Renal cortex interstitium (tissue), 11 donors: Measurements from ENCODE around the gene RASSF10. TPM values are rescaled to one million over a fixed set of nuclear protein-coding genes. Genes with fewer than 3 reads are reported as not detected.

ENCODE experiments used
- DNase-seq, 11 donors: peaks; one replicate each; pipeline ENCODE4 v3.0.0-alpha.2; 2013; ENCODE audit warnings: low read depth in 9 of 11, low spot score in 4 of 11; ENCODE audit errors: extremely low read depth in 1 of 11
- polyA plus RNA-seq, 3 donors: library from polyadenylated mRNA; unstranded; fragments of 120-200 nt; gene quantifications; one replicate each; pipeline ENCODE4 v1.2.1, GENCODE V29; 2013; ENCODE audit not compliant: insufficient read length in 3 of 3

RASSF10 gene
- polyA plus RNA-seq, 3 donors, result 23.2 to 31.5 (median 24.0) TPM

DNA sequence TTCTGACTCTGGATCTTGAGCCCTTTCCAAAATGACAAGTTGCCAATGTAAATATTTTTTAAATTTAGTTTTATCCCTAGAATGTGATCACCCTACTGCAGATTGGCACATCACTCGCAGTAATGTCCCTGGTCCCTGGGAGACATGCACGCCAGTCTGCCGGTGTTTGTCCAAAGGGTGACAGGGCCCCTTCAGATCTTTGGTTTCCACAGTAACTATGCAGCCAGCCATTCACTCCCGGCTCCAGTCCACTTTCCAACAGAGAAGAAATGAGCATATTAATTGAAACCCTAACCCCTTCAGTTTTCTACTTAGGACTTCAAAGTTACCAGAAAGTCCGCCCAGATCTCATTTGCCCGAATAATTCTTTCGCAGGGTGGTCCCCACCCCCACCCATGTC lies 25.8 kb upstream of the RASSF10 start:
- DNase-seq, result peak in 1 of 11 donors; percentile 24

DNA sequence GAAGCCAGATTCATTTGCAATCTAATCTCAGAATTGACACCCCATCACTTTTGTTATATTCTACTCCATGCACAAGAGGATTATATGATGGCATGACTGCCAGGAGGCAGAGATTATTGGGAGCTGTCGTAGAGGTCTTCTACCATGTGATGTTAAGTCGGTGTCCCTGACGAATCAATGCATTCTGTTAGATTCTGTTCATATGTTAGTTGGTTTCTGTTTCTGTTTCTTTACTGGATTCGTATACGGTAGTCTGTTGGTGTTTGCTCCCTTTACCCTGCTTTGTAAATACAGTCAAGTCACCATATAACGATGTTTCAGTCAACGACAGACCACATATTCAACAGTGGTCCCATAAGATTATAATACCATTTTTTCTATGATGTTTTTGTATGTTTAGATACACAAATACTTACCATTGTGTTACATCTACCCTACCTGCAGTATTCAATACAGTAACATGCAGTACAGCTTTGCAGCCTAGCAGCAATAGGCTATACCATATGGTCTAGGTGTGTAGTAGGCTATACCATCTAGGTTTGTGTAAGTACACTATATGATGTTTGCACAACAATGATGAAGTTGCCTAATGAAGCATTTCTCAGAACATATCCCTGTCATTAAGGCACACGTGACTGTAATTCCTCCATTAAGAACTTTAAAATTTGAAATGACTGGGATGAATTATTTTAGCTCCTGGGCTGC lies 22.8 kb upstream of the RASSF10 start:
- DNase-seq, result no peak

DNA sequence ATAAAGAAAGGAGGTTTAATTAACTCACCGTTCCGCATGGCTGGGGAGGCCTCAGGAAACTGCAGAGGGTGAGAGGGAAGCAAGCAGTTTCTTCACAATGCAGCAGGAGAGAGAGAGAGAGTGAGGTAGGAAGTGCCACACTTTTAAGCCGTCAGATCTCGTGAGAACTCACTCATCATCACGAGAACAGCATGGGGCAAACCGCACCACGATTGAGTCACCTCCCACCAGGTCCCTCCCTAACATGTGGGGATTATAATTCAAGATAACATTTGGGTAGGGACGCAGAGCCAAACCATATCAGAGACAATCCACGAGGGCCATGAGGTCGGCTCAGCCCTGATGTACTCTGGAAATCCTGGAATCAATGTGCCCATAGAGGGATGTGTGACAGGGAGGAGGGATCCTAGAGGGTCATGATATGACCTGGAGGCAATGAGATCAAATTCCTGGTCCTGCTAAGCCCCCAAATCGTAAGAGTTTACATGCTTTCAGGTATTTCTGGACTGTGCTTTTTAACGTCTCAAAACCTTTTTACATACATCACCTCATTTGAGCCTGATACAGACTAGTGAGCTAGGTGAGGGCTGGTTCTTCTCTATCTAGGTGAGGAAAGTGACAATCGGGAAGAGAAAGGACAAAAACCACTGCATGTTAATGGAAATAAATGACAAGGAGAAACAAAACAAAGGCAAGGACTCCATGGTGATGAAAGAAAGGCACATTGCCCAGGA lies 19.5 kb upstream of the RASSF10 start:
- DNase-seq, result peak in 1 of 11 donors; percentile 70

DNA sequence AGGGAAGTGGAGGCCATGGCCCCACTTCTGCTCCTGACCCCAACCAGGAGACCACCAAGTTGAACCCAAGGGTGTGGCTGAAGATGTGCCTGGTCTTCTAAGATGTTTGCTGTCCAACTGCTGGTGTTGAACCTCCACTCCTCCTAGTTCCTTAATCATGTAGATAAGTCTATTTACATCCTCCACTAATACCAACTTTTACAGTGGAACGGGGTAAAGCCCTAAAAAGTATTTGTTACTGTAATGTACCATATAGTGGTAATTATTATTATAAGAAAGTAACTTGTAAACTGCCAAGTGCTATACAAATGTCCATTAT lies 19.0 kb upstream of the RASSF10 start:
- DNase-seq, result no peak

DNA sequence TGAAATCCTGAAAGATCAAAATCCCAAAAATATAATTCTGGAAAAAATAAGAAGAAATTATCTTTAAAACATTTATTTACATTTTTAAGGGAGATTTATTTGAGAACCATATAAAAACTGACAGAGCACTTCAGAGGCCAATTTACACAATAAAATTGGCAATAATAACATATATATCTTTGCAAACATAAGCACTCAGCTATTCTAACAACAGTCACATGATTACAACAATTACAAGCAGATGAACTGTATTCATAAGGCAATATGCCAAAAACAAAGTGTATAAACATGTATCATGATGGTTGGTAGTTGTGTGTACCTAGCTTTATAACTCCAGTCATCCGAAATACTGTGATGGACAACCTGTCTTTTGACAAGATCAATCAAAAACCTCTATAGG lies 17.7 kb upstream of the RASSF10 start:
- no peak for DNase-seq

DNA sequence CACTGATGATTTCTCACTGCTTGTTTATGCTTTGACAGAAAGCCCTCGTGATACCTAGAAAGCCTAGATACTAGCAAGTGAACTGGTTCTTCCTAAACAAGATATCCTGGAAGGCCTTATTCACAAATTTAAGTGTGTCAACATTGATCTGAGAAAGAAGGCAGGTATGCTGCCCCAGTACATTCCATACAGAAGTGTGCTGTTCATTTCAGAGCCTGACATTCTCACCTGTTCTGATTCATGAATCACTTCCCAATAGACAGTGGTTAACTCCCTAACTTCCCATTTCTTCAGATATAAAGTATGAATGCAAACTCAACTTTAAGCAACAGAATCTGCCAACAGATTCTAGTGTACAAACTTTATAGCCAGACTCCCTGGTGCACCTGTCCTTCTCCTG lies 15.5 kb upstream of the RASSF10 start:
- DNase-seq, result no peak

DNA sequence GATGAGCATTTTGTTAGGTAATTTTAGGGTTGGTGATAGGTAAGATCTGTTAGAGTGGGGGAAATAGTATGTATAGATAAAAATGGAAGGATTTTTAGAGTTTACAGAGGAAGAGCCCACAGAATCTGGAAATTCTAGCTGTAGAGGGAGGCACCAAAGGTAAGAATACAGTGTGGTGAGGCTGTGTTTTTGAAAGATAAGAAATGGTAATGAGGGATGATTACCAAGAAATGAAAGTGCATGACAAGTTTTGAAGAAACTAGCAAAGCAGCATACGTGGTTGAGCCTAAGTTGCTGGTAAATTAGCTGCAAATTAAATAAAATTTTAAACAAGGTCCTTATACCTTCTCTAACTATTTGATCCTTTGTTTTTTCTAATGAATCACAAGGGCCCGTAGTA lies 14.6 kb upstream of the RASSF10 start:
- no peak for DNase-seq

DNA sequence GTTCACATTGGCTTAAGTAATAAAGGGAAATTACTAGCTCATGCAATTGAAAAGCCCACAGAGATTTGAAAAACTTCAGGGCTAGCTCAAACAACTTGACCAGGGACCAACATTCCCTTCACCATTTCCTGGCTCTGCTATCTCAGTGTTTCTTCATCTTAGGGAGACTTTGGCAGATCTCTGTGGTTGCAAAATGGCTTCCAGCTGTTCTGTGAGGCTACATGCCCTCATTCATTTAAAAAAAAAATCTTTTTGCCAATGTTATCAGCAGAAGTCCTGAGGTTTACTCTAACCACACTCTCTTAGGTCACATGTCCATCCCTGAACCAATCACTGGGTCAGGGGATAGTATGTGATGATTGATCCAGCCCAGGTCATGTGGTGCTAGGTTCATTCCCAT lies 13.9 kb upstream of the RASSF10 start:
- no peak for DNase-seq

DNA sequence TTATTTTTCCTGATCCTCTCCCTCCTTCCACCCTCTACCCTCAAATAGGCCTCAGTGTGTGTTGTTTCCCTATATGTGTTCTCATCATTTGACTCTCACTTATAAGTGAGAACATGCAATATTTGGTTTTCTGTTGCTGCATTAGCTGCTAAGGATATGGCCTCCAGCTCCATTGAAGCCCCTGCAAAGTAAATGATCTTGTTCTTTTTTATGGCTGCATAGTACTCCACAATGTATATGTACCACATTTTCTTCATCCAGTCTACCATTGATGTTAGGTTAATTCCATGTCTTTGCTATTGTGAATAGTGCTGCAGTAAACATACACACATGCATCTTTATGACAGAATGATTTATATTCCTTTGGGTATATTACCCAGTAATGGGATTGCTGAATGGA lies 13.3 kb upstream of the RASSF10 start:
- no peak for DNase-seq

DNA sequence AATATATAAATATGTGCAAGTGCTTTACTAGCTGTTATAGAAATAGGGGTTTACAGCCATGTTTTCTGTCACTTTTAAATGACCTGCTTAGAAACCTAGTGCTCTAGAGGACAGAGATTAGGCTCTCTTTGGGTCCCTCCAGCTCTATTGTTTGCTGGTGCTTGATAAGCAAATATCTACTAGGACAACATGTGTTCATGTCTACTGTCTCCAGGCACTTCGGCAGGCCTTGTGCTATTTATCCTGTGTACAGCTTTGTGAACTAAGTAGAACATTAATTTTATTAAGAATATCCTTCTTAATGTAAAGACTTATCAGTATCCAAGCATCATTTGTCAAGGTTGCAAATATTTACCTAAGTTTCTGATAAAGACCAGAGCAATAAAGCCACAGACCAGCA lies 11.9 kb upstream of the RASSF10 start:
- DNase-seq, result no peak

DNA sequence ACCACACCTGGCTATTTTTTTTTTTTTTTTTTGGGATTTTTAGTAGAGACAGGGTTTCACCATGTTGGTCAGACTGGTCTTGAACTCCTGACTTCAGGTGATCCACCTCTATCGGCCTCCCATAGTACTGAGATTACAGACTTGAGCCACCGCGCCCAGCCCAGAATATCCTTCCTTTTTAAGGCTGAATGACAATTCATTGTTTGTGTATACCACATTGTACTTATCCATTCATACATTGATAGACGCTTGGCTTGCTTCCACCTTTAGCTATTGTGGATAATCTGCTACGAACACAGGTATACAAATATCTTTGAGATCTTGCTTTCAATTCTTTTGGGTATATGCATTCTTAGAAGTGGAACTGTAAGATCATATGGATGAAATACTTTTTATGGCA lies 10.8 kb upstream of the RASSF10 start:
- no peak for DNase-seq

DNA sequence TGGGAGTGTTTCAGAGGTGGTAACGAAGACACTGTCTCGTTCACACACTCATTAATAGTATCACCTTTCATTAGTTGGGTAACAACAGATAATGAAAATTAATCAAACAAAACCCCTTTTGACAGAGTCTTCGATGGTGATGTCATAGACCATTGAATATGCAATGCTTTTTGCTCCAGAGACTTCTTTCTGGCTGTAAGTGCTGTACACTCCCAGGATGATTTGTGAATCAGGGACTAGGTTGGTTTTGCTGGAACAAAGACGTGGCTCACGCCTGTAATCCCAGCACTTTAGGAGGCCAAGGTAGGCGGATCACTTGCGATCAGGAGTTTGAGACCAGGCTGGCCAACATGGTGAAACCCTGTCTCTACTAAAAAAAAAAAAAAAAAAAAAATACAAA lies 9.5 kb upstream of the RASSF10 start:
- no peak for DNase-seq

DNA sequence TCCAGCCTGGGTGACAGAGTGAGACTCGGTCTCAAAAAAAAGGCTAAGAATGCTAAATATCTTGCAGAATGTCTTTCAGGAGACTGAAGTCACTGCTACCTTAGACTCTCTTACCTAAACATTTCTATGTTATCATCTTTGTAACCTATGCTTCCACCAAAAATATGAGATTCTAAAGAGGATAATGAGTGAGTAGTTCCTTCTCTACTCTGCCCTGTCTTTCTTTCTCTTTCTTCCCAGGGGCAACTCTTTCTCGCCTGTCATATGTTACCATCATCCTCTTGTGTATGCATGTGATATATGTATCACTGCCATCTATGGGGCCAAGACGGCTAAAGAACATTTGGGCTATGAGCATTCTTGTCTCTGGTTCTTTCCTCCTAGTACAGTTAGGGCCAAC lies 9.0 kb upstream of the RASSF10 start:
- no peak for DNase-seq

DNA sequence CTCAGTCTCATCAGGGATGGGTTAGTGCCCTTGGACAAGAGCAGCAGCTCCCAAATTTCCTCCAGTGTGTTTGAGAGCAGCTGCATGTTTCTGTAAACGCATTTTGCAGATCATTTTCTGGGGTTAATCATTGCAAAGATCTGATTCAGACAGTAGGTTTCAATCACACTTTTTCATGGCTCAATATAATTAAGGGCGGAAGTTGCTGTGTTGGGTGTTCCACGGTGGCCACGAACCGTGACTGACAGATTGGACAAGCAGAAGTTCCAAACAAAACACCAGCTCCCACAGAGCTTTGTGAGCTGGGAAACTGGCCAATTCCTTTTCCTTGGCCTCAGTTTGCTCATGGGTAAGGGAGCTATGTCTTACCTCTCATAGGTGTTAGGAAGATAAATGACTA lies 8.4 kb upstream of the RASSF10 start:
- no peak for DNase-seq

DNA sequence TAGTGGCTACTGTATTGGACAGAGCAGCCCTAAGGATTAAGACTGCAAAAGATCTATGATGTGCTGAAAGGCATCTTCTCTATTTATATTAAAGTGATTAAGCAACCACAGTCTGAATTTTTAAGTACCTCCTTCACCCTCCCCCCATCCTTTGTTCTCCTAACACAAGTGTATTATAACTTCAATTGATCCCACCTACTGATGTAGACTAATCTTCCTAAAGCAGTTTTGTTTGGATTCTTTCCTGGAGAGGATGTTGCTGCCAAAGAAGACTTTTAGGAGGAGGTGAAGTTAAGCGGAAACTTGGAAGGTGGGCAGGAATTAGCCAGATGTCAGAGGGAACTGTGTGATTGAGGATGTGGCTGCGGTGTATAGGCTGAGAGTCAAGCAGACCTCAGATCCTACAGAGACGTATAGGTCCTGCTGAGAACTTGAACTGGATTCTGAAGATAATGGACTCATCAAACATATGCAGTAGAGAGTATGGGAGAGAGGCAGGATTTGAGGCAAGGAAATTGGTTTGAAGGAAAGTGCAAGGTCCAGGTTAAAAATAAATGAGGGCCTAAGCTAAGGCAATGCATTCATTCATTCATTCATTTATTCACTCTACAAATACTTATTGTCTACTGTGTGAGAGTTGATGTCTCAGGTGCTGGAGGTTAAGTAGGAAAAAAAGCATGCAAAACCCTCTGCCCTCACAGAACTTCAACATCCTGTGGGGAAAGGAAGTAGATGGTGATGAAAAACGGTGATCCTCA lies 5.2 kb upstream of the RASSF10 start:
- DNase-seq, result no peak

DNA sequence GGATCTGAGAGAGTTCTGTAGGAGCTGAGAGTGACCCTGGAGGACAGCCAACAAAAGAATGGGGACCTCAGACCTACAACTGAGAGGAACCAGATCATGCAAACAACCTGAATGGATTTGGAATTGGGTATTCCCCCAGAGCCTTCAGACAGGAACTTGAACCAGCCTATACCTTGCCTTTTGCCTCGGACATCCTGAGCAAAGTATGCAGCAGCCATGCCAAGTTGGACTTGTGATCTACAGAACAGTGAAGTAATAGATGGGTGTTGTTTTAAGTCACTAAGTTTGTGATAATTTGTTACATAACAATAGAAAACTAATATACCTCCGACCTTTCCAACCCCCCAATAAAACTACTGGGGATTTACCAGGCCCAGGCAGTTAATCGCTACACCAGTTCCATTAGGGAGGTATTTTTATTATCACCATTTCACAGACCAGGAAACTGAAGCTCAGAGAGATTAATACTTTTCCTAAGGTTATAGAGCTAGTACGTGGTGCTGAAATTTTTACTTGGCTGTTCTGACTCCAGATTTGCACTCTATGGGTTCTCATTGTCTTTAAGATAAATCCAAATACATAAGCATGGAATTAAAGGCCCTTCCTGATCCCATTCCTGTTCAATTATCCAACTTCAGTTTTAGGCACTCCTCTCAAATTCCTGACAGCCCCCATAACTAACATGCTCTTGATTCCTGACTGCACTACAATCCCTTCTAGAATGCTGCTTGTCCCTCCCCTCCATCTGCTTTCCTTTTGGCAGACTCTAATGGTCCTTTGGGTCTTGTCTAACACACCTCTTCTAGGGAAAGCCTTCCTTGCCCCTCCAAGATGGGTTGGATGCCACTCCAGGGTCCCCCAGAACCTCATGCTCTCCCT lies 1.7 kb upstream of the RASSF10 start:
- no peak for DNase-seq

DNA sequence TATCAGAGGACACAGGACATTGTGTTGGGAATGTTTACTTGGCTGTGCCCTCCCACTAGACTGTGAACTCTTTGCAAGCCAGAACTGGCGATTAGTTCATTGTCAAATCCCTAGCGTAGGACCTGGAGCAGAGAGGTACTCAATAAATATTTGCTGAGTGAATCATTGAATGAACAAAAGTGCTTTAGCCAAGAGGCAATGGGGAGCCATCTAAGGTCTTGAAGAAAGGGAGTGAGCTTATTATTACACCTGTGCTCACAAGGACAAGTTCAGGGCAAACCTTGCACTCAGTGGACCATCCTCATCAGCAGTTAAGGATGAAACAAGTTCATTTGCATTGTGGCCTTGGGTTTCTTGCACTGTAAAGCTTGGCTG lies 1.1 kb upstream of the RASSF10 start:
- DNase-seq, result no peak

DNA sequence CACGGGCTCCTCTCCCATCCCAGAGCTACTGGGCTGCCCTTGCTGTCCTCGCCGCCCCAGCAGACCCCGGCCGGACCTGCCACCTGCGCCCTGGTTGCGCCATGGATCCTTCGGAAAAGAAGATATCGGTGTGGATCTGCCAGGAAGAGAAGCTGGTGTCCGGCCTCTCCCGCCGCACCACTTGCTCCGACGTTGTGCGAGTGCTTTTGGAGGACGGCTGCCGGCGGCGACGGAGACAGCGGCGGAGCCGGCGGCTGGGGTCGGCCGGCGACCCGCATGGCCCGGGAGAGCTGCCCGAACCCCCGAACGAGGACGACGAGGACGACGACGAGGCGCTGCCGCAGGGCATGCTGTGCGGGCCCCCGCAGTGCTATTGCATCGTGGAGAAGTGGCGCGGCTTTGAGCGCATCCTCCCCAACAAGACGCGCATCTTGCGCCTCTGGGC lies 382 bp downstream of the RASSF10 start:
- DNase-seq, result no peak

DNA sequence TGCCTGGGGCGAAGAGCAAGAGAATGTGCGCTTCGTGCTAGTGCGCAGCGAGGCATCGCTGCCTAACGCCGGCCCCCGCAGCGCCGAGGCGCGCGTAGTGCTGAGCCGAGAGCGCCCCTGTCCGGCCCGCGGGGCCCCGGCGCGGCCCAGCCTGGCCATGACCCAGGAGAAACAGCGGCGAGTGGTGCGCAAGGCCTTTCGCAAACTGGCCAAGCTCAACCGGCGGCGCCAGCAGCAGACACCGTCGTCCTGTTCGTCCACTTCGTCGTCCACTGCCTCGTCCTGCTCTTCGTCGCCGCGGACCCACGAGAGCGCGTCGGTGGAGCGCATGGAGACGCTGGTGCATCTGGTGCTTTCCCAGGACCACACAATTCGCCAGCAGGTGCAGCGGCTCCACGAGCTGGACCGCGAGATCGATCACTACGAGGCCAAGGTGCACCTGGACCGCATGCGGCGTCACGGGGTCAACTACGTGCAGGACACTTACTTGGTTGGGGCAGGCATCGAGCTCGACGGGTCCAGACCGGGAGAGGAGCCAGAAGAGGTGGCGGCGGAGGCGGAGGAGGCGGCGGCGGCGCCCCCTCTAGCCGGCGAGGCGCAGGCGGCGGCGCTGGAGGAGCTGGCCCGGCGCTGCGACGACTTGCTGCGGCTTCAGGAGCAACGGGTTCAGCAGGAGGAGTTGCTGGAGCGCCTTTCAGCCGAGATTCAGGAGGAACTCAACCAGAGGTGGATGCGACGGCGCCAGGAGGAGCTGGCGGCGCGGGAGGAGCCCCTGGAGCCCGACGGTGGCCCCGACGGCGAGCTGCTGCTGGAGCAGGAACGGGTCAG lies 1.0 kb downstream of the RASSF10 start:
- DNase-seq, result peak in 1 of 11 donors; percentile 50
